ENCODE results near the gene MEDAG.

GRCh38 chr13:30918662-30919405 lies 12.8 kb downstream of the MEDAG start:
- TF ChIP-seq CTCF (conservative IDR thresholded peaks at IDR 0.05; ENCODE audit: low read depth, low read length) (no peak), EZH2 (IDR thresholded peaks at IDR 0.05; ENCODE audit: borderline replicate concordance, low read depth, low read length, poor library complexity, severe bottlenecking) (no peak)

Data from A673 (cell line).